ENCODE results near the gene SLF2.

The SLF2 gene

GRCh38 chr10:100909501-100910263 is 3.1 kb upstream of the SLF2 start:
- H3K27me3 ChIP-seq (ENCODE audit: insufficient read depth, low read length, poor library complexity): no peaks in the 10 kb centered on the region
- no peak overlapping the region for H2AK5ac ChIP-seq (ENCODE audit: low read length)
- H3K23ac ChIP-seq (ENCODE audit: low read length): no peak overlapping the region
- no peak overlapping the region for H3K4me3 ChIP-seq (ENCODE audit: low read length)
- H3K18ac ChIP-seq (ENCODE audit: low read length): no peak overlapping the region
- DNase-seq: peak; percentile 29
- no peak overlapping the region for H4K8ac ChIP-seq (ENCODE audit: low read depth, low read length)
- H3K4me1 ChIP-seq (ENCODE audit: control insufficient read depth, low read depth, low read length): peaks cover 6% of the 10 kb centered on the region
- H2BK5ac ChIP-seq (ENCODE audit: low read length): no peak overlapping the region
- H3K79me1 ChIP-seq (ENCODE audit: low read length): no peaks in the 10 kb centered on the region
- peaks cover 12% of the 10 kb centered on the region for H3K79me2 ChIP-seq (ENCODE audit: control insufficient read depth, insufficient read depth, low read length)
- no peak overlapping the region for H3K4me2 ChIP-seq (ENCODE audit: low read length)
- H4K5ac ChIP-seq (ENCODE audit: low read length): no peak overlapping the region
- H2BK15ac ChIP-seq (replicated peaks; ENCODE audit: low read depth): no peak overlapping the region
- H3K56ac ChIP-seq (ENCODE audit: low read length): peak overlapping the region; percentile 74
- WGBS (ENCODE audit: extremely low coverage, insufficient coverage, low lambda C conversion rate): no CpG with 5 or more reads among the region's 6 CpGs
- H3K4ac ChIP-seq (ENCODE audit: low read depth, low read length): no peak overlapping the region
- H3K27ac ChIP-seq (ENCODE audit: low read depth, low read length): no peak overlapping the region
- peak overlapping the region; percentile 44 for H3K9ac ChIP-seq (ENCODE audit: low read length)
- H3K36me3 ChIP-seq (ENCODE audit: control insufficient read depth, insufficient read depth, low read length): no peaks in the 10 kb centered on the region
- no peak overlapping the region for H2BK120ac ChIP-seq (ENCODE audit: low read depth, low read length)

- WGBS (ENCODE audit: extremely low coverage, insufficient coverage, low lambda C conversion rate): no CpG with 5 or more reads among the region's 4 CpGs
- H4K5ac ChIP-seq (ENCODE audit: low read length): no peak overlapping the region
- no peak overlapping the region for H4K8ac ChIP-seq (ENCODE audit: low read depth, low read length)
- H3K27ac ChIP-seq (ENCODE audit: low read depth, low read length): no peak overlapping the region
- H3K56ac ChIP-seq (ENCODE audit: low read length): no peak overlapping the region
- no peak overlapping the region for H2BK120ac ChIP-seq (ENCODE audit: low read depth, low read length)
- H3K23ac ChIP-seq (ENCODE audit: low read length): no peak overlapping the region
- H3K4me2 ChIP-seq (ENCODE audit: low read length): no peak overlapping the region
- H2AK5ac ChIP-seq (ENCODE audit: low read length): no peak overlapping the region
- H3K4ac ChIP-seq (ENCODE audit: low read depth, low read length): no peak overlapping the region
- no peaks in the 10 kb centered on the region for H3K79me1 ChIP-seq (ENCODE audit: low read length)
- no peak overlapping the region for H3K9ac ChIP-seq (ENCODE audit: low read length)
- DNase-seq: no peak
- no peak overlapping the region for H2BK15ac ChIP-seq (replicated peaks; ENCODE audit: low read depth)
- H3K27me3 ChIP-seq (ENCODE audit: insufficient read depth, low read length, poor library complexity): no peaks in the 10 kb centered on the region
- peaks cover 6% of the 10 kb centered on the region for H3K4me1 ChIP-seq (ENCODE audit: control insufficient read depth, low read depth, low read length)
- no peak overlapping the region for H3K18ac ChIP-seq (ENCODE audit: low read length)
- H3K36me3 ChIP-seq (ENCODE audit: control insufficient read depth, insufficient read depth, low read length): no peaks in the 10 kb centered on the region
- no peak overlapping the region for H2BK5ac ChIP-seq (ENCODE audit: low read length)
- H3K4me3 ChIP-seq (ENCODE audit: low read length): no peak overlapping the region
- peaks cover 12% of the 10 kb centered on the region for H3K79me2 ChIP-seq (ENCODE audit: control insufficient read depth, insufficient read depth, low read length)
These were observed 1.3 kb upstream of the SLF2 start for GRCh38 chr10:100911472-100911871.

GRCh38 chr10:100912013-100912604 is 654 bp upstream of the SLF2 start:
- Histone ChIP-seq H2AK5ac (ENCODE audit: low read length) (no peak overlapping the region), H2BK5ac (ENCODE audit: low read length) (no peak overlapping the region), H3K36me3 (ENCODE audit: control insufficient read depth, insufficient read depth, low read length) (no peaks in the 10 kb centered on the region), H4K5ac (ENCODE audit: low read length) (no peak overlapping the region), H3K4me3 (ENCODE audit: low read length) (peak overlapping the region; percentile 46), H3K4ac (ENCODE audit: low read depth, low read length) (peak overlapping the region; percentile 86), H3K23ac (ENCODE audit: low read length) (no peak overlapping the region), H3K9ac (ENCODE audit: low read length) (peak overlapping the region; percentile 87), H3K56ac (ENCODE audit: low read length) (peak overlapping the region; percentile 89), H3K18ac (ENCODE audit: low read length) (no peak overlapping the region), H2BK120ac (ENCODE audit: low read depth, low read length) (peak overlapping the region; percentile 18), H3K4me2 (ENCODE audit: low read length) (peak overlapping the region; percentile 73), H3K27ac (ENCODE audit: low read depth, low read length) (no peak overlapping the region), H3K79me2 (ENCODE audit: control insufficient read depth, insufficient read depth, low read length) (peaks cover 12% of the 10 kb centered on the region), H4K8ac (ENCODE audit: low read depth, low read length) (no peak overlapping the region), H2BK15ac (replicated peaks; ENCODE audit: low read depth) (no peak overlapping the region), H3K4me1 (ENCODE audit: control insufficient read depth, low read depth, low read length) (peaks cover 6% of the 10 kb centered on the region), H3K27me3 (ENCODE audit: insufficient read depth, low read length, poor library complexity) (no peaks in the 10 kb centered on the region), H3K79me1 (ENCODE audit: low read length) (no peaks in the 10 kb centered on the region)
- WGBS (ENCODE audit: extremely low coverage, insufficient coverage, low lambda C conversion rate): no CpG with 5 or more reads among the region's 12 CpGs
- peak; percentile 17 for DNase-seq

DNA sequence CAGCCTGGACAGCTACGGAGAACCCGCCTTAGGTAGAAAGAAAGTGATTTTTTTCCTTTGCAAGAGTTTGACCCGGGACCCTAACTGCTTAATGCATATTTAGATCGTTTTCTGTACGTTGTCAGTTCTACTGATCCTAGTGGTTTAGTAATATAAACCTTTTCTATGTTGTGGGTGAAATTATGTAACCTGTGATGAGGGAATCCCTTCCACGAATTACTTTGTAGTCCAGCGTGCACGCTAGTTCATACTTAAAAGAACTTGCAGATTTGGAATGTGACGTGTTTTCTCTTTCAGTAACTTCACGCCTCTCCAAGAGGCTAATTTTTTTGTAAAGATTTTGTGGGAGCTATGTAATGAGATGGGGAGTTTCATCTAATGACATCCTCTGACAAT is 705 bp downstream of the SLF2 start:
- peak overlapping the region; percentile 31 for H3K4me2 ChIP-seq (ENCODE audit: low read length)
- H2AK5ac ChIP-seq (ENCODE audit: low read length): no peak overlapping the region
- peaks cover 6% of the 10 kb centered on the region for H3K4me1 ChIP-seq (ENCODE audit: control insufficient read depth, low read depth, low read length)
- H2BK120ac ChIP-seq (ENCODE audit: low read depth, low read length): no peak overlapping the region
- H3K27ac ChIP-seq (ENCODE audit: low read depth, low read length): no peak overlapping the region
- WGBS (ENCODE audit: extremely low coverage, insufficient coverage, low lambda C conversion rate): no CpG with 5 or more reads among the region's 10 CpGs
- no peak overlapping the region for H3K23ac ChIP-seq (ENCODE audit: low read length)
- H3K36me3 ChIP-seq (ENCODE audit: control insufficient read depth, insufficient read depth, low read length): no peaks in the 10 kb centered on the region
- H3K56ac ChIP-seq (ENCODE audit: low read length): peak overlapping the region; percentile 17
- H2BK5ac ChIP-seq (ENCODE audit: low read length): no peak overlapping the region
- H3K79me2 ChIP-seq (ENCODE audit: control insufficient read depth, insufficient read depth, low read length): peaks cover 12% of the 10 kb centered on the region
- no peak overlapping the region for H3K4ac ChIP-seq (ENCODE audit: low read depth, low read length)
- no peak overlapping the region for H4K8ac ChIP-seq (ENCODE audit: low read depth, low read length)
- DNase-seq: no peak
- no peaks in the 10 kb centered on the region for H3K27me3 ChIP-seq (ENCODE audit: insufficient read depth, low read length, poor library complexity)
- peak overlapping the region; percentile 46 for H3K9ac ChIP-seq (ENCODE audit: low read length)
- no peak overlapping the region for H3K18ac ChIP-seq (ENCODE audit: low read length)
- H4K5ac ChIP-seq (ENCODE audit: low read length): no peak overlapping the region
- no peaks in the 10 kb centered on the region for H3K79me1 ChIP-seq (ENCODE audit: low read length)
- H2BK15ac ChIP-seq (replicated peaks; ENCODE audit: low read depth): no peak overlapping the region
- H3K4me3 ChIP-seq (ENCODE audit: low read length): peak overlapping the region; percentile 17

GRCh38 chr10:100917071-100917470 is 4.3 kb downstream of the SLF2 start:
- Histone ChIP-seq H3K4me2 (ENCODE audit: low read length) (no peak overlapping the region), H2BK15ac (replicated peaks; ENCODE audit: low read depth) (no peak overlapping the region), H3K36me3 (ENCODE audit: control insufficient read depth, insufficient read depth, low read length) (no peaks in the 10 kb centered on the region), H3K27me3 (ENCODE audit: insufficient read depth, low read length, poor library complexity) (no peaks in the 10 kb centered on the region), H3K56ac (ENCODE audit: low read length) (no peak overlapping the region), H3K4me1 (ENCODE audit: control insufficient read depth, low read depth, low read length) (no peaks in the 10 kb centered on the region), H2AK5ac (ENCODE audit: low read length) (no peak overlapping the region), H3K4ac (ENCODE audit: low read depth, low read length) (no peak overlapping the region), H2BK120ac (ENCODE audit: low read depth, low read length) (no peak overlapping the region), H4K5ac (ENCODE audit: low read length) (no peak overlapping the region), H3K79me1 (ENCODE audit: low read length) (no peaks in the 10 kb centered on the region), H2BK5ac (ENCODE audit: low read length) (no peak overlapping the region), H3K27ac (ENCODE audit: low read depth, low read length) (no peak overlapping the region), H3K4me3 (ENCODE audit: low read length) (no peak overlapping the region), H3K18ac (ENCODE audit: low read length) (no peak overlapping the region), H4K8ac (ENCODE audit: low read depth, low read length) (no peak overlapping the region), H3K9ac (ENCODE audit: low read length) (no peak overlapping the region), H3K79me2 (ENCODE audit: control insufficient read depth, insufficient read depth, low read length) (peaks cover 12% of the 10 kb centered on the region), H3K23ac (ENCODE audit: low read length) (no peak overlapping the region)
- no peak for DNase-seq
- WGBS (ENCODE audit: extremely low coverage, insufficient coverage, low lambda C conversion rate): no CpG with 5 or more reads among the region's 3 CpGs
